SKM-1 treated with dmso at 0.1 percent for 144 hours (cell line): Measurements from ENCODE around the gene ELMOD3.
"Not testable (repeated sequence)": the region's sequence is repeated elsewhere in the genome, so short reads cannot be mapped to it uniquely, and the experiment has no call there.

ENCODE experiments used
- DNase-seq: peaks from one replicate; lab custom pipeline; 2025; ENCODE audit not compliant: unreplicated experiment; lab: John Stamatoyannopoulos, UW

ELMOD3 gene

GRCh38 chr2:85329181-85329651 is 25.4 kb upstream of the ELMOD3 start:
- DNase-seq: no peak

GRCh38 chr2:85329701-85330100 is 24.9 kb upstream of the ELMOD3 start:
- DNase-seq: not testable (repeated sequence)

GRCh38 chr2:85330839-85331636 is 23.5 kb upstream of the ELMOD3 start:
- no peak for DNase-seq

DNA sequence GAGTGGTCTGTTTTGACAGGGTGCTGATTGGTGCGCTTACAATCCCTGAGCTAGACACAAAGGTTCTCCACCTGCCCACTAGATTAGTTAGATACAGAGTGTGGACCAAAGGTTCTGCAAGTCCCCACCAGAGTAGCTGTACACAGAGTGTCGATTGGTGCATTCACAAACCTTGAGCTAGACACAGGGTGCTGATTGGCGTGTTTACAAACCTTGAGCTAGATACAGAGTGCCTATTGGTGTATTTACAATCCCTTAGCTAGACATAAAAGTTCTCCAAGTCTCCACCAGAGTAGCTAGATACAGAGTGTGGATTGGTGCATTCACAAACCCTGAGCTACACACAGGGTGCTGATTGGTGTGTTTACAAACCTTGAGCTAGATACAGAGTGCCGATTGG is 20.7 kb upstream of the ELMOD3 start:
- not testable (repeated sequence) for DNase-seq

- no peak for DNase-seq
Measured at GRCh38 chr2:85334928-85335327, 19.6 kb upstream of the ELMOD3 start.

- no peak for DNase-seq
Measured at GRCh38 chr2:85340034-85340892, 14.3 kb upstream of the ELMOD3 start.

DNA sequence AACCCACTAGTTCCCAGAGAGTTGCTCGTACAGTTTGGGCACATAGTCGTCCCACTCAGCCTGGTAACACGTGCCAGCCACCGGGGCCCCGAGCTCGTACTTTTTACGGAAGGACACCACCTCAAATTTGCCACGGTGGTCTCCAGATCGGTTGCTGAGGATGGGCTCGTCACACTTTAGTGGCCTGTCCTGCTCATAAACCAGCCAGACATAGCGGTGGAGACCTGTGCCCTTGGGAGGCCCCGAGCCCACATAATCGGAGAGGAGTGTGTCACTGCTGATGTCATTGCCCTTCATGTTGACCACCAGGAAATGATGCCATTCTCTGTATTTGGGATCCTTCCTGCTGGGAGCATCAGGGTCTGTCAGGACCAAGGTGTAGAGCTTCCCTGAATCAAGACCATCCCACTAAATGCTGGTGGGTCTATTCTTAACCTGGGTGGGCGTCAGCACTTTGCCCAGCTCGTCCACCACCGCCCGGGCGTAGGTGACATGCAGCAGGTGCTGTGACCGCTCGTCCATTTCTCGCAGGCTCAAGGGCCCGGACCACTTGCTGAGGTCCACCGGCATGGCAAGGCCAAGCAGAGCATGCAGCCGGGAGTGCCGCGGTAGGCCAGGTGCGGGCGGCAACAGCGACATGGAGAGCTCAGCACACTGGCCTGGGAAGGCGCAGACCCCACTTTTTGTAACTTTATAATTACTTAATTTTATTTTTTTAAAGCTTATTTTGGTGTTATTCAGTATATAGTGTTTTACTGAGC is 13.1 kb upstream of the ELMOD3 start:
- no peak for DNase-seq

DNA sequence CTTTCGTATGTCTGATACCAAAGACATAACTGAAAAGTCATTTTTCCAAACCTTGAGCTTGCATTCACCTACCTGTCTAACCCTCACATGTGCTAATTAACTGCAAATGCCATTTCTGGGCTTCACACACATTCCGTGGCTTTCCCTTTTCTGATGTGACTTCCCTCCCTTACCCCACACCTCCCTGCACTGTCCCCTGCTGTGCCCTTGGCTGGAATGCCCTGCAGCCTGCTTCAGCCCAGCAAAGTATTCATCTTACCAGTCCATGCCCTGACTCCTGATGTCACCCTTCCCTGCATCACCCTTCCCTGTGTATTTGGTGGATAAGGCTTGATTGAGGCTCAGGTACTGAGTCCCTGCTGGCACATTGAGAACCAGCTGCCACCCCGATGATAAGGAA is 12.4 kb upstream of the ELMOD3 start:
- no peak for DNase-seq

DNA sequence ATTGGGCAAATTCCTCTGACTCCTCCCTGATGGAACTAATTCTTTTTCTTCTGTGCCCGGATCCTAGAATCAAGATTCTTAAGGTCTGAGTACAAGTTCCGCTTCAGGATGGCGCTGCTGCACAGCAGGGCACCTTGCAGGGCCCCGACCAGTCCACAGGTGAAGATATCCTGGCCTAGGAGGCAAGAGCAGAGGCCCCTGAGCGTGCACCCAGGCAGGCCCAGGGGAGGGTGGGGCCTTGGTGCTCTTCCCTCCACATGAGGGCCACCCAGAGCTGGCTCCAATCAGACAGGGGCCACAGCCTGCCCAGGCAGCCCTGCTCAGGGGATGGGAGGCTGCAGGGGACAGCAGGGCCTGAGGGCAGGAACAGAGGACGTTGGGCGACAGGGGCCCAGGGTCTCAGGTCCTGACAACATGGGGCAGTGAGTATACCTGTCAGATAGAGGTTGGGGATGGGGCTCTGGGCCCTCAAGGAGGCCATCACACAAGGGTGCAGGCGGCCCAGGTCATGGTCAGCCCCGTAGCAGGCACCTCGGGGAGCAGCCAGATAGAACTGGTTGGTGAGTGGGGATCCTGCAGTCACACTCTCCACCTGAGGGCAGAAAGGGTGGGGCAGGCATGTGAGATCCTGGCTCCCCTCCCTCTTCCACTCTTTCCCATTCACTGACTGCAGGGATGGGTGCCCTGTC is 11.2 kb upstream of the ELMOD3 start:
- DNase-seq: not testable (repeated sequence)

DNA sequence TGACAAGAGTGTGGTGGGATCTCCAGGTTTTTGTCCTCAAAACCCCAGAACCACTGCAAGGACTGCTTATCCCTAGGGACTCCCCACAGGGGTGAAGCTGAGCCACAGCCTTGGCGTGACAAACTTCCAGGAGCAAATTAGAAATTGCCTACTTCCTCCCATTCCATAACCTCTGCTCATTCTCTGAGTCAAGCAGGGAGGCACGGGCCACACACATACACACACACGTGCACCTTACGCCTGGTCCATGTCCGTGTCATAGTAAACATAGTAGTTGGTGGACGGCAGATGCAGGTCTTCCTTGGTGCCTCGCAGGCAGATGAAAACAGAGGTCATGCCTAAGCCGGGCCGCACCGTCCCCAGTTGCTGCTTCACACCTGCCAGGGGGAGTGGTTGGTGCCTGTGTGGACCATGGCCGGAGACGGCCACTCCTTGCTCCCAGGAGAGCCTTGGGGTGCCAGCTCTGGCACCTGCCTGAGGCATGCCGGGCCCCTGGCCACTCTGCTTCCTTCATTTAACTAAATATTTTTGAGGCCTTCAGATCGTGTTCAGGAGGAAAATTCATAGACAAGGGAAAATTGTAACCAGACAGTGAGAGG is 10.1 kb upstream of the ELMOD3 start:
- no peak for DNase-seq

GRCh38 chr2:85347599-85347998 is 7.0 kb upstream of the ELMOD3 start:
- no peak for DNase-seq

GRCh38 chr2:85353876-85354285 is 688 bp upstream of the ELMOD3 start:
- DNase-seq: no peak

DNA sequence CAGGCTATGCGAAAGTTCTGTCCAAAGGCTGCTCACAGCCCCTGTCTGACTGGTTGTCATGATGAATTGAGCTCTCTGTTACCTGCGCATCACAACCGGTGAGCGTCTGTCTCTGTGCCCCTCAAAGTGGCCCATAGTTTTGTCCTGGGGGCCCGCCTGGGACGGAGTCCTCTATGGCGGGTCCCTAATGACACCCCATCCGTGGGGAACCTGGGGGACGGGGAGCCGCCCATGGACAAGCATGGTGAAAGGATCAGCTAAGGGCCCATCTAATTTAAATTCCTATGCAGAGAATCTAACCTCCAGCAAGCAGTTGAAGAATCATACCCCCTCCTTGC is 473 bp downstream of the ELMOD3 start:
- DNase-seq: no peak

- no peak for DNase-seq
Measured at GRCh38 chr2:85355521-85355920, 952 bp downstream of the ELMOD3 start.

- no peak for DNase-seq
Measured at GRCh38 chr2:85356186-85356585, 1.6 kb downstream of the ELMOD3 start.

- no peak for DNase-seq
Measured at GRCh38 chr2:85357736-85358135, 3.2 kb downstream of the ELMOD3 start.

GRCh38 chr2:85362653-85363387 is 8.3 kb downstream of the ELMOD3 start:
- not testable (repeated sequence) for DNase-seq

GRCh38 chr2:85367180-85367579 is 12.6 kb downstream of the ELMOD3 start:
- no peak for DNase-seq

DNA sequence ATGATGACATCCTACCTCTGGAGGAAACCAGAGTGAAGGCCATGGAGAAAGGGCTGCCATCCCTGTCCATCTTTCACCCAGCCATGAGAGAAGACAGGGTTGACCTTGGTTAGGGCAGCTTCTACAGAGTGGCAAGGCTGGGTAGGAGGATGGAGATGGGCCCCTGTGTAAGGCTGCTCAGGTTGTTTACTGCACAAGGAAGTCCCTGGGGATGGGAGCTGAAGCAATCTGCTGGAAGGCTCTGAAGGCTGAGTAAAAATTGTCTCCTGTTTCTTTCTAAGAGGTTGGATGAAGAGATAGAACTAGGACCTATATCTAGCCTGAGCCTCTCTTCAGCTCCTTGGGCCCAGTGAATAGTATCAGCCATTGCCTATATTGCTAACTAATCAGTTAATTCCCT is 14.4 kb downstream of the ELMOD3 start:
- no peak for DNase-seq

GRCh38 chr2:85369500-85369899 is 14.9 kb downstream of the ELMOD3 start:
- DNase-seq: no peak
